Left ventricle myocardium inferior (tissue), 1 donor: ENCODE data around the gene GOLT1A. TPM values are rescaled to one million over a fixed set of nuclear protein-coding genes. Genes with fewer than 3 reads are reported as not detected.

Source experiments
- DNase-seq: peaks from one replicate; pipeline ENCODE4 v3.0.0-alpha.2; 2020
- H3K27ac ChIP-seq: fragments of 200-600 bp; replicated peaks from 2 replicates; pipeline ENCODE4 v1.8.0; 2021
- H3K27me3 ChIP-seq: fragments of 200-600 bp; 2 replicates; pipeline ENCODE4 v1.8.0; 2021; ENCODE audit warnings: low read depth
- H3K36me3 ChIP-seq: fragments of 200-600 bp; 2 replicates; pipeline ENCODE4 v1.8.0; 2021
- H3K4me1 ChIP-seq: fragments of 200-600 bp; 2 replicates; pipeline ENCODE4 v1.8.0; 2021
- H3K4me3 ChIP-seq: fragments of 200-600 bp; 2 replicates; pipeline ENCODE4 v1.8.0; 2021; ENCODE audit warnings: mild to moderate bottlenecking, moderate library complexity
- H3K9me3 ChIP-seq: fragments of 200-600 bp; replicated peaks from 2 replicates; pipeline ENCODE4 v1.8.0; 2021
- intact Hi-C: fragments of 100-400 bp; cut with micrococcal nuclease; formaldehyde crosslinking; loops from one replicate; pipeline ENCODE4 v1.11.0; 2022
- total RNA-seq: library from RNA; stranded (reverse); fragmentation: NEBNext Ultra II Directional; extraction: Animal tissue kit (Norgen Biotek cat#: 25700); gene quantifications from one replicate; pipeline ENCODE4 v1.2.1, GENCODE V29; 2021
- TF ChIP-seq, protein P1 (sequence below): fragments of 200-600 bp; IDR thresholded peaks from 2 replicates; pipeline ENCODE4 v1.8.0; 2021; ENCODE audit warnings: antibody characterized with exemption, mild to moderate bottlenecking, borderline replicate concordance
- donor health status: DM: no; HTN: yes; CAD: no; lungs with severe emphysema.

GOLT1A gene
- total RNA-seq, 1 donor from 2014 or later, result not detected

DNA sequence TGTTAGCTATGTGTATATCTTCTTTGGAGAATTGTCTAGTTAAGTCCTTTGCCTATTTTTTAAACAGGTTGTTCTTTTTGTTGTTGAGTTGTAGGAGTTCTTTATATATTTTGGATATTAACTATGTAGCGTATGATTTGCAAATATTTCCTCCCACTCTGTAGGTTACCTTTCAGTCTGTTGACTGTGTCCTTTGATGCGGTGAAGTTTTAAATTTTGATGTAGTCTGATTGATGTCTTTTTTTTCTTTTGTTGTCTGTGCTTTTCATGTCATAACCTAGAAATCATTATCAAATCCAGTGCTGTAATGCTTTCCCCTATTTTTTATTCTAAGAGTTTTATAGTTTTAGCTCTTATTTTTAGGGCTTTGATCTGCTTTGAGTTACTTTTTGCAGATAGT, 8.8 kb downstream of the GOLT1A start:
- Histone ChIP-seq H3K36me3 (no peaks in the 10 kb centered on the region), H3K27ac (no peak overlapping the region), H3K4me1 (peaks cover 5% of the 10 kb centered on the region), H3K27me3 (peaks cover 52% of the 10 kb centered on the region), H3K9me3 (no peaks in the 10 kb centered on the region), H3K4me3 (no peak overlapping the region)
- TF ChIP-seq, protein P1, sequence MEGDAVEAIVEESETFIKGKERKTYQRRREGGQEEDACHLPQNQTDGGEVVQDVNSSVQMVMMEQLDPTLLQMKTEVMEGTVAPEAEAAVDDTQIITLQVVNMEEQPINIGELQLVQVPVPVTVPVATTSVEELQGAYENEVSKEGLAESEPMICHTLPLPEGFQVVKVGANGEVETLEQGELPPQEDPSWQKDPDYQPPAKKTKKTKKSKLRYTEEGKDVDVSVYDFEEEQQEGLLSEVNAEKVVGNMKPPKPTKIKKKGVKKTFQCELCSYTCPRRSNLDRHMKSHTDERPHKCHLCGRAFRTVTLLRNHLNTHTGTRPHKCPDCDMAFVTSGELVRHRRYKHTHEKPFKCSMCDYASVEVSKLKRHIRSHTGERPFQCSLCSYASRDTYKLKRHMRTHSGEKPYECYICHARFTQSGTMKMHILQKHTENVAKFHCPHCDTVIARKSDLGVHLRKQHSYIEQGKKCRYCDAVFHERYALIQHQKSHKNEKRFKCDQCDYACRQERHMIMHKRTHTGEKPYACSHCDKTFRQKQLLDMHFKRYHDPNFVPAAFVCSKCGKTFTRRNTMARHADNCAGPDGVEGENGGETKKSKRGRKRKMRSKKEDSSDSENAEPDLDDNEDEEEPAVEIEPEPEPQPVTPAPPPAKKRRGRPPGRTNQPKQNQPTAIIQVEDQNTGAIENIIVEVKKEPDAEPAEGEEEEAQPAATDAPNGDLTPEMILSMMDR, result no peak
- intact Hi-C loops, result loop anchor here (5.0 kb wide), 1 partner anchor 157 kb away; no protein-coding TSS in a partner anchor
- DNase-seq, result no peak

DNA sequence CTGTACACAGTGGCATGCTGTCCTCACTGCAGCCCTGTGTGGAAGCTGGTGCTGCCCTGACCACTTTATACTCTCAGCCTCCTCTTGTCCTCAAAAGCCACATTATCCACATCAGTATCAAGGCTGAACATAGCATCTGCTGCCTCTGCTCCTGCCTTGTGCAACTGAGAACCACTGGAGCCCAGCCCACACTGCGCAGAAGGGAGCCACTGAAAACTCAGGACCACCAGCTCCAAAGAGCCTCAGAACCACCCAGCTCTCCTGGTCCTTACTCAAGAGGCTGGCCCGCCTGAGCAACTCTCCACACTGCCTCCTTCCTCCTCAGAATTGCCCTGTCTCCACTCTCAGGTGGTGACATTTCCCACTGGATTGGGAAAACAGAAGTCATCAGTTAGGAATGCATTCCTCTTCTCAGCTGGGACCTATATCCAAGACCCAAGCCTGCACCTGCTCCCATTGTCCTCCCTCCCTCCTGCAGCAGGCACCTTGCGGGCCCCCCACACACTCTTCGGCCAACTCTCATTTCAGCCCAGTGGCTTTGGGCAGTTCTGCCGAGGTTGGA, 10.5 kb downstream of the GOLT1A start:
- Histone ChIP-seq H3K27ac (no peak overlapping the region), H3K4me1 (peaks cover 21% of the 10 kb centered on the region), H3K9me3 (no peaks in the 10 kb centered on the region), H3K36me3 (no peaks in the 10 kb centered on the region), H3K27me3 (peaks cover 52% of the 10 kb centered on the region), H3K4me3 (no peak overlapping the region)
- TF ChIP-seq, protein P1, result no peak
- intact Hi-C loops, result no loop called here
- no peak for DNase-seq

DNA sequence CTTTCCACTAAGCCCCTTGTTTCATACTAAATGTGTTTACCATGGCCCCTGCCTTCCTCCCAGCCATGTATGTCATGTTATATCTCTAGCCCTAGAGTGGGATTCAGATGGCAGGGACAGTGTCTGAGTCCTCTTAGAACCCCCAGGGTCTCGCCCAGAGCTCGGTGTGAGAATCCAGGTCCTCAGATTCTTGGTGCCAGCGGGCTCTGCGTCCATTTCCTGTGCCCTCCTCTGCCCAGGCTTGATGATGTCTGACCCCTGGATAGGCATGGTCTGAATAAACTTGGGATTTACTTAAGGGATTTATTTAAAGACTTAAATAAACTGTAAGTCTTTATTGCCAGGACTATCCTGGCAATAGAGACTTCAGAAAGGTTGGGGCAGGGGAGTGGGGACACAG, 11.3 kb downstream of the GOLT1A start:
- DNase-seq, result no peak

DNA sequence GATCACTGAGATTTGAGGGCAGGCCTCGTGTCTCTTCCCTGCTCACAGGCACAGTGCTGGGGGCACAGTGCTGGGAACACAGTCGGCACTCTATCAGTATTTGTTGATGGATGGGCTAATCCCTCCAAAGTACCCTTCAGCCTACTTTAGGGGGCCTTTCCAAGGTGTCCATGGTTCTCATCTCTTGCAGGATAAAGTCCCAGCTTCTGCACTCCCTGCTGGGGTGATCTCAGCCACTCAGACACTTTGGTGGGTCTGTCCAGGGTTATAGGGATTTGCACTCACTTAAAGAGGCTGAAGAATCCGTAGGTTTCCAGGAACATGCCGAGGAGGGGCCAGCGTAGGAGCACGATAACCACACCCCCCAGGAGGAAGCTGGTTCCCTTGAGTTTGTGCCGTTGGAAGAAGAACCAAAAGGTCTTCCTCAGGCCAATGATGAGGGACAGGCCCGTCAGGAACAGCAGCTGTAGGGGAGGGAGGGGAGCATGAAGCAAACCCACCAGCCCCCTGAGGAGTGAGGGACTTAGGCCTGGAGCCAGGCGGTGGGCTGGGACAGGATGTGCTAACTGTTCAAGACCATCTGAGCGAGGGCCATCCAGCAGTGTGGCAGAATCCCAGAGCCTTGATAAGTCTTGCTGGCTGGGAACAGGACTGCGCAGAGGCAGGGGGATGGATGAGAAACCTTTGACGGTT, 12.3 kb downstream of the GOLT1A start:
- Histone ChIP-seq H3K4me1 (peaks cover 19% of the 10 kb centered on the region), H3K9me3 (no peaks in the 10 kb centered on the region), H3K4me3 (no peak overlapping the region), H3K36me3 (no peaks in the 10 kb centered on the region), H3K27me3 (peaks cover 54% of the 10 kb centered on the region), H3K27ac (no peak overlapping the region)
- no peak for DNase-seq
- intact Hi-C loops, result no loop called here
- TF ChIP-seq, protein P1, result no peak

More for the DNA sequence above, 11.3 kb downstream of the GOLT1A start:
- no peaks in the 10 kb centered on the region for H3K9me3 ChIP-seq
- TF ChIP-seq, protein P1, result no peak
- no peaks in the 10 kb centered on the region for H3K36me3 ChIP-seq
- intact Hi-C loops, result no loop called here
- no peak overlapping the region for H3K4me3 ChIP-seq
- peaks cover 47% of the 10 kb centered on the region for H3K27me3 ChIP-seq
- H3K4me1 ChIP-seq, result peaks cover 23% of the 10 kb centered on the region
- no peak overlapping the region for H3K27ac ChIP-seq

DNA sequence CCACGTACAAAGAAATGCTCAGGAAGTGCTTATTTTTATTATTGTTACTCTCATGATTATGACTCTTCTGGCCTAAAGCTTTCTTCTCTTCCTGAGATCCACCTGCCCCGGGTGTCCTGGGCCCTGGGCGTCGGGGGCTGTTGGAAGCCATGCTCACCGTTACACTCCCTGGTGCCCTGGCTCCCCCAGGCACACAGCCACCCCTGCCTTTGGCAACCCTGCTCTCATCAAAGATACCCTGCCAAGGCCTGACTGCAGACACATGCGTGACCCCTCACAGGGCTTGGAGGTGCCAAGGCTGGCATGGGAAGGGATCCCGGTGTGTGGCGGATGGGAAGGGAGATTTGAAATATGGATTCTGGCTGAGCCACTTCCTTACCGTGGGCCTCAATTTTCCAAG, 14.2 kb downstream of the GOLT1A start:
- TF ChIP-seq, protein P1, result no peak
- intact Hi-C loops, result no loop called here
- H3K27ac ChIP-seq, result peak overlapping the region; percentile 55

More for the DNA sequence above, 14.2 kb downstream of the GOLT1A start:
- H3K4me3 ChIP-seq, result no peak overlapping the region
- DNase-seq, result no peak
- no peaks in the 10 kb centered on the region for H3K9me3 ChIP-seq
- no peaks in the 10 kb centered on the region for H3K36me3 ChIP-seq
- peaks cover 46% of the 10 kb centered on the region for H3K27me3 ChIP-seq
- peaks cover 19% of the 10 kb centered on the region for H3K4me1 ChIP-seq
